Activated B cell treated with CpG ODN at 0.5 μM for 24 hours (primary cell): ENCODE results near the gene CHRND. TPM values are rescaled to one million over a fixed set of nuclear protein-coding genes. Genes with fewer than 3 reads are reported as not detected.

Experiments used
- ATAC-seq: fragments of 200-7000 bp; cut with Tn5 transposase; one replicate; pipeline ENCODE4 v1.10.0; 2021; ENCODE audit warnings: low read depth, mild to moderate bottlenecking, moderate library complexity
- CTCF ChIA-PET: fragments of 350-600 bp; sonication (Branson Sonifier 250); formaldehyde crosslinking; loops from one replicate; lab custom pipeline; 2021; ENCODE audit warnings: antibody characterized with exemption; lab: Charles Lee
- POLR2A ChIA-PET: fragments of 350-600 bp; sonication (Branson Sonifier 250); formaldehyde crosslinking; loops from one replicate; lab custom pipeline; 2021; ENCODE audit warnings: antibody characterized with exemption; lab: Charles Lee
- DNase-seq: peaks from one replicate; pipeline ENCODE4 v3.0.0; 2022
- H3K27ac Mint-ChIP-seq: one replicate; pipeline ENCODE4 v1.8.0; 2020; ENCODE audit warnings: mixed read lengths
- H3K27me3 Mint-ChIP-seq: one replicate; pipeline ENCODE4 v1.8.0; 2021; ENCODE audit warnings: mixed read lengths
- H3K36me3 Mint-ChIP-seq: one replicate; pipeline ENCODE4 v1.8.0; 2021; ENCODE audit warnings: low read depth, mixed read lengths
- H3K4me1 Mint-ChIP-seq: one replicate; pipeline ENCODE4 v1.8.0; 2021; ENCODE audit warnings: mixed read lengths
- H3K4me3 Mint-ChIP-seq: one replicate; pipeline ENCODE4 v1.8.0; 2020; ENCODE audit warnings: mild to moderate bottlenecking, mixed read lengths
- H3K9me3 Mint-ChIP-seq: one replicate; pipeline ENCODE4 v1.8.0; 2020; ENCODE audit warnings: mixed read lengths
- CTCF ChIP-seq: fragments of 200-600 bp; IDR thresholded peaks from one replicate; pipeline ENCODE4 v1.8.0; 2022; ENCODE audit warnings: antibody characterized with exemption, mild to moderate bottlenecking
- intact Hi-C: fragments of 100-400 bp; cut with micrococcal nuclease; formaldehyde crosslinking; loops from one replicate; pipeline ENCODE4 v1.15.1; 2024
- total RNA-seq: library from RNA; stranded (reverse); gene quantifications from 2 replicates; pipeline ENCODE4 v1.2.3, GENCODE V29; 2022

Gene CHRND
- total RNA-seq, 1 donor from 2014 or later, result not detected

- POLR2A ChIA-PET, result no interaction called here
- no peaks in the 10 kb centered on the region for H3K36me3 Mint-ChIP-seq
- TF ChIP-seq CTCF, result no peak
- H3K9me3 Mint-ChIP-seq, result no peaks in the 10 kb centered on the region
- H3K27ac Mint-ChIP-seq, result no peak overlapping the region
- DNase-seq (no peak), ATAC-seq (no peak)
- H3K4me3 Mint-ChIP-seq, result no peak overlapping the region
- peaks cover 26% of the 10 kb centered on the region for H3K27me3 Mint-ChIP-seq
- intact Hi-C loops, result no loop called here
- H3K4me1 Mint-ChIP-seq, result peaks cover 12% of the 10 kb centered on the region
- CTCF ChIA-PET, result no interaction called here
Observed at GRCh38 chr2:232483311-232483922, 42.5 kb upstream of the CHRND start.

- H3K27me3 Mint-ChIP-seq, result peaks cover 32% of the 10 kb centered on the region
- no peaks in the 10 kb centered on the region for H3K9me3 Mint-ChIP-seq
- intact Hi-C loops, result no loop called here
- ATAC-seq (no peak), DNase-seq (no peak)
- no peaks in the 10 kb centered on the region for H3K36me3 Mint-ChIP-seq
- H3K4me3 Mint-ChIP-seq, result no peak overlapping the region
- POLR2A ChIA-PET, result no interaction called here
- no peak overlapping the region for H3K27ac Mint-ChIP-seq
- H3K4me1 Mint-ChIP-seq, result peaks cover 15% of the 10 kb centered on the region
- CTCF ChIA-PET, result no interaction called here
- no peak for TF ChIP-seq CTCF
Observed at GRCh38 chr2:232483923-232484627, 41.9 kb upstream of the CHRND start.

- DNase-seq, result peak; percentile 12
- no peak overlapping the region for H3K27ac Mint-ChIP-seq
- intact Hi-C loops, result no loop called here
- H3K27me3 Mint-ChIP-seq, result peaks cover 38% of the 10 kb centered on the region
- H3K36me3 Mint-ChIP-seq, result no peaks in the 10 kb centered on the region
- H3K9me3 Mint-ChIP-seq, result no peaks in the 10 kb centered on the region
- CTCF ChIA-PET, result no interaction called here
- no peak overlapping the region for H3K4me3 Mint-ChIP-seq
- POLR2A ChIA-PET, result no interaction called here
- no peak for TF ChIP-seq CTCF
- ATAC-seq, result no peak
- H3K4me1 Mint-ChIP-seq, result peaks cover 15% of the 10 kb centered on the region
Observed at GRCh38 chr2:232484628-232485347, 41.2 kb upstream of the CHRND start.

GRCh38 chr2:232485348-232485756, 40.6 kb upstream of the CHRND start:
- ATAC-seq (no peak), DNase-seq (peak; percentile 7)
- H3K4me1 Mint-ChIP-seq, result peaks cover 15% of the 10 kb centered on the region
- CTCF ChIA-PET, result no interaction called here
- H3K27ac Mint-ChIP-seq, result no peak overlapping the region
- intact Hi-C loops, result no loop called here
- TF ChIP-seq CTCF, result no peak
- peaks cover 41% of the 10 kb centered on the region for H3K27me3 Mint-ChIP-seq
- H3K9me3 Mint-ChIP-seq, result no peaks in the 10 kb centered on the region
- H3K4me3 Mint-ChIP-seq, result no peak overlapping the region
- H3K36me3 Mint-ChIP-seq, result no peaks in the 10 kb centered on the region
- POLR2A ChIA-PET, result no interaction called here
